GM18867 (cell line): Measurements from ENCODE around the gene DERL3.
"Not testable (repeated sequence)": the region's sequence is repeated elsewhere in the genome, so short reads cannot be mapped to it uniquely, and the experiment has no call there.

ENCODE experiments used
- ATAC-seq: cut with Tn5 transposase; IDR thresholded peaks from one replicate; pipeline ENCODE4 v1.9.1; 2021; ENCODE audit warnings: mild to moderate bottlenecking, moderate library complexity; ENCODE audit not compliant: unreplicated experiment

The DERL3 gene

GRCh38 chr22:23838681-23839468, at the start of gene DERL3:
Gene DERL3, minus strand, starts transcription at chr22:23839006. Its CDS starts 19 bp downstream, at chr22:23838987.
- peak; percentile 76 for ATAC-seq

GRCh38 chr22:23884140-23884539, 45.3 kb upstream of the DERL3 start:
- ATAC-seq = no peak

- no peak for ATAC-seq
These were observed 44.9 kb upstream of the DERL3 start for GRCh38 chr22:23883658-23884057.

- ATAC-seq = no peak
These were observed 43.6 kb upstream of the DERL3 start for GRCh38 chr22:23882370-23882769.

GRCh38 chr22:23878219-23878618, 39.4 kb upstream of the DERL3 start:
- no peak for ATAC-seq

GRCh38 chr22:23877566-23877965, 38.8 kb upstream of the DERL3 start:
- no peak for ATAC-seq

GRCh38 chr22:23875801-23876200, 37.0 kb upstream of the DERL3 start:
- ATAC-seq = no peak

- no peak for ATAC-seq
These were observed 36.1 kb upstream of the DERL3 start for GRCh38 chr22:23874871-23875270.

GRCh38 chr22:23868580-23868979, 29.8 kb upstream of the DERL3 start:
- ATAC-seq = no peak

GRCh38 chr22:23864499-23865154, 25.8 kb upstream of the DERL3 start:
- not testable (repeated sequence) for ATAC-seq

GRCh38 chr22:23862103-23862502, 23.3 kb upstream of the DERL3 start:
- no peak for ATAC-seq

- not testable (repeated sequence) for ATAC-seq
These were observed 21.4 kb upstream of the DERL3 start for GRCh38 chr22:23860187-23860586.

GRCh38 chr22:23859201-23859600, 20.4 kb upstream of the DERL3 start:
- ATAC-seq = no peak

GRCh38 chr22:23858484-23858815, 19.6 kb upstream of the DERL3 start:
- no peak for ATAC-seq

- peak; percentile 93 for ATAC-seq
These were observed 19.0 kb upstream of the DERL3 start, which contains the start of gene SLC2A11 for GRCh38 chr22:23857606-23858483. Gene SLC2A11, plus strand, starts transcription at chr22:23857875. Its CDS starts 125 bp downstream, at chr22:23858000.

GRCh38 chr22:23856721-23857605, 18.2 kb upstream of the DERL3 start:
- ATAC-seq = peak; percentile 31

- peak; percentile 40 for ATAC-seq
These were observed 11.4 kb upstream of the DERL3 start for GRCh38 chr22:23850136-23850611.

GRCh38 chr22:23849009-23850006, 10.5 kb upstream of the DERL3 start:
- ATAC-seq = peak; percentile 55
